CD14-positive monocyte (primary cell): Measurements from ENCODE around the gene KCNH1. TPM values are rescaled to one million over a fixed set of nuclear protein-coding genes. Genes with fewer than 3 reads are reported as not detected.

ENCODE experiments used
- DNase-seq, 3 donors: peaks; one replicate each; pipeline ENCODE4 v3.0.0-alpha.2; 2011 to 2022
- H2AFZ ChIP-seq: 2 replicates; pipeline ENCODE4 v1.6.0; 2012; ENCODE audit warnings: mild to moderate bottlenecking, low read depth, low read length, inconsistent platforms; ENCODE audit not compliant: insufficient read depth, poor library complexity, severe bottlenecking
- H3K27ac ChIP-seq, 2 donors: 1 replicate in 1 of 2; 2 replicates in 1 of 2; pipeline ENCODE4 v1.5.1; 2012 to 2013; ENCODE audit warnings: low read length in 2 of 2, control low read depth in 1 of 2, inconsistent platforms in 1 of 2, low read depth in 1 of 2, mild to moderate bottlenecking in 1 of 2
- H3K27me3 ChIP-seq, 2 donors: one replicate each; pipeline versions ENCODE4 v1.6.0 to v1.6.1; 2011 to 2013; ENCODE audit warnings: low read length in 2 of 2; ENCODE audit not compliant: control insufficient read depth in 2 of 2, insufficient read depth in 2 of 2
- H3K36me3 ChIP-seq, 2 donors: replicated peaks in 1 of 2; 1 replicate in 1 of 2; 2 replicates in 1 of 2; pipeline versions ENCODE4 v1.5.1 to v1.6.1; 2012 to 2013; ENCODE audit warnings: low read length in 2 of 2, control low read depth in 1 of 2, inconsistent platforms in 1 of 2, mild to moderate bottlenecking in 1 of 2; ENCODE audit not compliant: insufficient read depth in 2 of 2, control insufficient read depth in 1 of 2
- H3K4me1 ChIP-seq, 2 donors: 1 replicate in 1 of 2; 2 replicates in 1 of 2; pipeline versions ENCODE4 v1.5.1 to v1.6.1; 2012 to 2013; ENCODE audit warnings: low read length in 2 of 2, control low read depth in 1 of 2, inconsistent platforms in 1 of 2, mild to moderate bottlenecking in 1 of 2, moderate library complexity in 1 of 2; ENCODE audit not compliant: insufficient read depth in 2 of 2, control insufficient read depth in 1 of 2
- H3K4me2 ChIP-seq: replicated peaks from 2 replicates; pipeline ENCODE3; 2012; ENCODE audit warnings: low read length, moderate library complexity, mild to moderate bottlenecking; ENCODE audit not compliant: poor library complexity, severe bottlenecking; ENCODE audit errors: extremely low read depth
- H3K4me3 ChIP-seq, 3 experiments: fragments of 200-600 bp in 1 of 3; sonication (generic) in 1 of 3; replicated peaks in 1 of 3; 1 replicate in 2 of 3; 2 replicates in 1 of 3; pipeline ENCODE4 v1.5.1; 2011 to 2013; ENCODE audit warnings: low read length in 3 of 3, mild to moderate bottlenecking in 3 of 3, control low read depth in 2 of 3, low read depth in 2 of 3, inconsistent platforms in 1 of 3, moderate library complexity in 1 of 3
- H3K79me2 ChIP-seq: 2 replicates; pipeline ENCODE4 v1.6.0; 2012; ENCODE audit warnings: mild to moderate bottlenecking, control low read depth, inconsistent platforms, low read length, moderate library complexity; ENCODE audit not compliant: insufficient read depth
- H3K9ac ChIP-seq: 2 replicates; pipeline ENCODE4 v1.6.0; 2017; ENCODE audit warnings: low read length, mild to moderate bottlenecking; ENCODE audit not compliant: insufficient read depth, poor library complexity, severe bottlenecking
- H3K9me3 ChIP-seq, 2 donors: replicated peaks in 1 of 2; 1 replicate in 1 of 2; 2 replicates in 1 of 2; pipeline versions ENCODE4 v1.5.1 to v1.6.1; 2012 to 2013; ENCODE audit warnings: low read length in 2 of 2, control low read depth in 1 of 2; ENCODE audit not compliant: control insufficient read depth in 1 of 2, insufficient read depth in 1 of 2
- H4K20me1 ChIP-seq: 2 replicates; pipeline ENCODE4 v1.6.0; 2012; ENCODE audit warnings: mild to moderate bottlenecking, low read length, control low read depth, moderate library complexity; ENCODE audit not compliant: insufficient read depth
- H3K27ac Mint-ChIP-seq, 7 donors: one replicate each; pipeline ENCODE4 v1.8.0; 2020; ENCODE audit warnings: mild to moderate bottlenecking in 7 of 7, mixed read lengths in 7 of 7, moderate library complexity in 6 of 7, inconsistent platforms in 2 of 7
- H3K27me3 Mint-ChIP-seq, 3 donors: one replicate each; pipeline ENCODE4 v1.8.0; 2021 to 2022; ENCODE audit warnings: low read depth in 3 of 3, mild to moderate bottlenecking in 3 of 3, mixed read lengths in 3 of 3, moderate library complexity in 3 of 3, inconsistent platforms in 1 of 3
- H3K36me3 Mint-ChIP-seq, 2 donors: one replicate each; pipeline ENCODE4 v1.8.0; 2020; ENCODE audit warnings: mixed read lengths in 2 of 2, inconsistent platforms in 1 of 2, mild to moderate bottlenecking in 1 of 2
- H3K4me1 Mint-ChIP-seq: one replicate; pipeline ENCODE4 v1.8.0; 2020; ENCODE audit warnings: mild to moderate bottlenecking, mixed read lengths
- H3K4me3 Mint-ChIP-seq, 2 donors: one replicate each; pipeline ENCODE4 v1.8.0; 2020; ENCODE audit warnings: mild to moderate bottlenecking in 2 of 2, mixed read lengths in 2 of 2, moderate library complexity in 1 of 2
- H3K9me3 Mint-ChIP-seq, 7 donors: one replicate each; pipeline ENCODE4 v1.8.0; 2020 to 2022; ENCODE audit warnings: mixed read lengths in 7 of 7, mild to moderate bottlenecking in 6 of 7, moderate library complexity in 6 of 7, inconsistent platforms in 2 of 7
- CTCF ChIP-seq: fragments of 200-600 bp; IDR thresholded peaks from one replicate; pipeline ENCODE4 v1.8.0; 2022; ENCODE audit warnings: antibody characterized with exemption, mild to moderate bottlenecking
- WGBS: methylation state at CpG from one replicate; pipeline ENCODE4 v1.1.5; 2013; ENCODE audit warnings: missing lambda C conversion rate; ENCODE audit not compliant: insufficient coverage; 5-methylcytosine and 5-hydroxymethylcytosine counted together
- intact Hi-C, 2 donors: fragments of 100-400 bp; cut with micrococcal nuclease; formaldehyde crosslinking; loops; one replicate each; pipeline versions ENCODE4 v1.15.0 to v1.15.1; 2023
- polyA plus RNA-seq, 3 donors: library from polyadenylated mRNA; depleted of rRNA in 1 of 3; unstranded in 2 of 3; stranded (reverse) in 1 of 3; fragments of 300-500 nt in 2 of 3; fragments of >200 nt in 1 of 3; fragmentation: Illumina TruSeq in 2 of 3; gene quantifications; 1 replicate in 2 of 3; 2 replicates in 1 of 3; pipeline ENCODE4 v1.2.3, GENCODE V29; 2012 to 2021

KCNH1 gene
- polyA plus RNA-seq, 3 donors, result not detected

- Histone ChIP-seq H3K9me3 (no peaks in the 10 kb centered on the region), H3K4me2 (no peak overlapping the region), H3K79me2 (no peaks in the 10 kb centered on the region), H3K27me3 (no peaks in the 10 kb centered on the region), H2AFZ (no peak overlapping the region), H4K20me1 (no peaks in the 10 kb centered on the region), H3K36me3 (no peaks in the 10 kb centered on the region), H3K4me3 (no peak overlapping the region), H3K9ac (no peak overlapping the region), H3K4me1 (no peaks in the 10 kb centered on the region), H3K27ac (no peak overlapping the region)
- 86% methylated on average over 1 of the region's 2 CpGs for WGBS
- no peak overlapping the region for H3K4me3 Mint-ChIP-seq
- H3K27ac Mint-ChIP-seq, result no peak overlapping the region
- no peak for TF ChIP-seq CTCF
- no peak for DNase-seq
- H3K36me3 Mint-ChIP-seq, result no peaks in the 10 kb centered on the region
- H3K9me3 Mint-ChIP-seq, result no peaks in the 10 kb centered on the region
- H3K27me3 Mint-ChIP-seq, result peaks cover 2 to 6% (median 2%) of the 10 kb centered on the region in 3 donors
- H3K4me1 Mint-ChIP-seq, result no peaks in the 10 kb centered on the region
- intact Hi-C loops, result no loop called here
Measured at GRCh38 chr1:211089536-211089935, 44.4 kb downstream of the KCNH1 start.

- Mint-ChIP-seq H3K27me3 (peaks cover under 1 to 6% (median 2%) of the 10 kb centered on the region in 3 donors), H3K36me3 (no peaks in the 10 kb centered on the region), H3K4me1 (no peaks in the 10 kb centered on the region), H3K4me3 (no peak overlapping the region), H3K9me3 (peaks cover 0 to 3% (median 0%) of the 10 kb centered on the region in 7 donors), H3K27ac (no peak overlapping the region)
- no peaks in the 10 kb centered on the region for H3K79me2 ChIP-seq
- intact Hi-C loops, result no loop called here
- H3K36me3 ChIP-seq, result no peaks in the 10 kb centered on the region
- no peak overlapping the region for H2AFZ ChIP-seq
- no peaks in the 10 kb centered on the region for H3K4me1 ChIP-seq
- H3K27ac ChIP-seq, result no peak overlapping the region
- no peaks in the 10 kb centered on the region for H4K20me1 ChIP-seq
- DNase-seq, result no peak
- 88% methylated on average over 1 of the region's 1 CpG for WGBS
- H3K9me3 ChIP-seq, result no peaks in the 10 kb centered on the region
- no peak overlapping the region for H3K4me3 ChIP-seq
- TF ChIP-seq CTCF, result no peak
- H3K9ac ChIP-seq, result no peak overlapping the region
- H3K27me3 ChIP-seq, result no peaks in the 10 kb centered on the region
- H3K4me2 ChIP-seq, result no peak overlapping the region
Measured at GRCh38 chr1:211088156-211088555, 45.8 kb downstream of the KCNH1 start.
